Measurements from ENCODE around the gene CUL2. TPM values are rescaled to one million over a fixed set of nuclear protein-coding genes. Genes with fewer than 3 reads are reported as not detected.

CUL2 gene
- total RNA-seq, 2 experiments from 2014 or later, result 37.4 to 44.5 TPM

DNA sequence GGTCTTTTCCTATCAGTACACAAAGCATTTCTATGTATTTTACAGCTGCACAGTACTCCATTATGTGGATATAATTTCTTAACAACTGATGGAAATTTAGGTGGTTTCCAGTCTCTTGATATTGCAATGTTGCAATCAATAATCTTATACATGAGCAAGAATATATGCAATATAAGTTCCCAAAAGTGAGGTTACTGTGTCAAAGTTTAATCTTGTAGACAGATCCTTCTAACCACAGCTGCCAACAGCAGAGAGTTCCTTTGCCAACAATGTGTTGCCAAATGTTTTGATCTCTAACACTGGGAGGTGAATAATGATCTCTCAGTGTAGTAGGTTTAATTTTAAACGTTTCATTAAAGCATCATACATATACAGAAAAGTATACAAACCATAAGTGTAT lies 54.5 kb downstream of the CUL2 start:
- H3K36me3 Mint-ChIP-seq, result peaks cover 35% of the 10 kb centered on the region
- CTCF ChIA-PET, result interaction anchor here (1.9 kb wide), 1 partner anchor 9 kb away, joined by 4 read pairs; no protein-coding TSS in a partner anchor

DNA sequence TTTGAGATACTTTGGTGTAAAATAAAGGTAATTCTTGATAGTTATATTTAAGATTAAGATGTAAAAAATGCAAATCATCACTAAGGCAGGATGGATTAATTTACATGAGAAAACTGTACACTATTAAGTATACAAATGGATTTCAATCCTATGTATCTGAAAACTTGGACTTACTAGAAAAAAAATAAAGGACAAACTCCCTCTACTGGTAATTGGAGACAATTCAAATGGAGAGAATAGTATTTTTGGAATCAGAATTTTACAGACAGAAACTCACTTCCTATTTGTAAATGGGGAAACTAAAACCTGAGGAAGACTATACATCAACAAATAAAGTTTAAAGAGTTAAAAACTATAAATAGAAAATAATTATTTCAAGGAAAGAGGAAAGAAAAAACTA lies 62.6 kb downstream of the CUL2 start:
- Mint-ChIP-seq H3K27me3 (no peaks in the 10 kb centered on the region), H3K4me3 (no peak overlapping the region), H3K27ac (no peak overlapping the region), H3K4me1 (no peaks in the 10 kb centered on the region), H3K36me3 (peaks cover 22% of the 10 kb centered on the region), H3K9me3 (ENCODE audit: low read depth) (no peaks in the 10 kb centered on the region)
- ATAC-seq (no peak), DNase-seq (no peak)
- CTCF ChIA-PET, result interaction anchor here (3.7 kb wide), 1 partner anchor 32 kb away, joined by 24 read pairs; no protein-coding TSS in a partner anchor

More for the DNA sequence above, 54.5 kb downstream of the CUL2 start:
- no peak for DNase-seq
- peaks cover 10% of the 10 kb centered on the region for H3K4me1 Mint-ChIP-seq
- no peak for ATAC-seq
- no peak overlapping the region for H3K4me3 Mint-ChIP-seq
- no peaks in the 10 kb centered on the region for H3K9me3 Mint-ChIP-seq (ENCODE audit: low read depth)
- no peaks in the 10 kb centered on the region for H3K27me3 Mint-ChIP-seq
- H3K27ac Mint-ChIP-seq, result no peak overlapping the region

DNA sequence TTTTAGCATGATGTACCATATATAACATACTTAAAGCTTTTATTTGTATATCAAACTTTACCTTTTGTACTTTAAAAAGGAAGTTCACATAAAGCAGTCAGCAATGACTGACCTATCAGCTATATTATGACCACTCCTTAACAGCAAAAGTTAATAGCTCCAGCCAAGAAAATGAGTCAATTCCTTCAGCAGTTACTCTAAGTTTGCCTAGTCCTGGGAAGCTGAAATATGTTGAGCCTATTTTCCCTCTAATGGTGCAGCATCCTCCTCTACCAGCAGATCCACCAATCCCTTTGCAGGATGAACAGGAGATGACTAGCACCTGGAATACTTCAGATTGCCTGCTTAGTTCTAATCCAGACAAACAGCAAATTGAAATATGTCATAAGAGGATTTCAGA lies 64.2 kb downstream of the CUL2 start:
- Mint-ChIP-seq H3K4me1 (no peaks in the 10 kb centered on the region), H3K27ac (no peak overlapping the region), H3K36me3 (peaks cover 28% of the 10 kb centered on the region), H3K4me3 (no peak overlapping the region), H3K9me3 (ENCODE audit: low read depth) (no peaks in the 10 kb centered on the region), H3K27me3 (no peaks in the 10 kb centered on the region)
- CTCF ChIA-PET, result interaction anchor here (0.6 to 3.7 kb wide), 4 partner anchors 9 to 182 kb away, joined by 3 to 24 read pairs (median 4); no protein-coding TSS in a partner anchor
- DNase-seq (no peak), ATAC-seq (no peak)

DNA sequence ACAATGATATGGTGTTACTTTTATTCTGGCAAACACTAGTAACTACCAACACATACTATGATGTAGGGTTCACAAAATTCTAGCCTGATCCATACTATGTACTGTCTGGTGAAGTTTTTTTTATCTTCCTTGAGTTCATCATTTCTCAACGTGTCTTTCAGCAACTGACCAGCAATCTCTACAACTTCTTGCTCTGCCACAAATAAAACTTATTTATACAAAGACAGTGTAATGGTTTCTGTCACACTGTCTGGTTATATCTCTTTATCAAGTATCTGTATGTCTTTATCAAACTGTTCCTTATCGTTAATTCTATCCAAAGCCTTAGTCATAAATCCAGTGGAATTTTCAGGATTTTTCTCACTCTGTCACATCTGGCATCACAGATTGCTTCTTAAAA lies 69.7 kb downstream of the CUL2 start:
- no peak overlapping the region for H3K27ac Mint-ChIP-seq
- CTCF ChIA-PET, result no interaction called here
- peaks cover 16% of the 10 kb centered on the region for H3K4me1 Mint-ChIP-seq
- no peak overlapping the region for H3K4me3 Mint-ChIP-seq
- H3K27me3 Mint-ChIP-seq, result no peaks in the 10 kb centered on the region
- no peak for DNase-seq
- ATAC-seq, result no peak
- H3K36me3 Mint-ChIP-seq, result peaks cover 21% of the 10 kb centered on the region
- H3K9me3 Mint-ChIP-seq (ENCODE audit: low read depth), result no peaks in the 10 kb centered on the region

DNA sequence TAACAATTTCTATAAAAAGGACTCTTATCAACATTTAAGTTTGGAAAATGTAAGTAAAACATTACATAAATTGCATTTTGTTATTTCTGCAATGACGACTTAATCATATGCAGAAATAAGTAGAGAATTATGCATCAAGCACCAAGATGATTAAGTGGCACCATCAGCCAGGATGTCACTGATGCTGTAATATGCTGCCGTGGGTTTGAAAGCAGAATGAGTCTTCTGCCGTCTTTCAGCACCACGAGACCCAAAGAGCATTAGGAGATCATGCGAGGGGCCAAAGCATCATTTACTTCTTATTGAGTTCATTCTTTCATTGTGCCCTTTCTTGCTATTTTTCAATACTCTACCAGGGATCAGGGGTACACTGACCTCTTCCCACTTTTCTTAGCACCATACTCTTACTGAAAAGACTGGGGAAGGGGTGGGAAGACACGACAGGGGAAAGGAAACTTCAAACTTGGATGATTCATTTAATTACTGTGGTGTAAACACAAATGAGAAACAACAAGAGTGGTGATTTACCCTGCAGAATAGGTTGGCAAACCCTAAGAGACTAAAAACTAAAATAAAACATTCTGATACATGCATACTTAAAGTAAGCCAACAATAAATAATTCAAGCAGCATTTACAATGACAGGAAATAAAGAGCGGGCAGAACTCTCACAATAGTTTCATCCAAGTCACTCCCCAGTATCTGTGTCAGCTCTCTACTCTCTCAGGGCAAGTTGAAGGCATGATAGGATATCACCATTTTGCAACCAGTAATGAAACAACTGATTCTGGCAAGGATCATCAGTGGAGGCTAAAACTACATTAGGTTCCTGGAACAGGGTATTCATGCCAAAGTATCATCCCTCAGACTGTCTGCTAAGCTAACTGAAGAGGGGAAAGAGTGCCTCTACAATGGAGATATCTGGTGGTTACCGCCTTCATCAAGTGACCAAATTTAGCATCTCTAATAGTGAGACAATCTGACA lies 70.8 kb downstream of the CUL2 start:
- peaks cover 16% of the 10 kb centered on the region for H3K4me1 Mint-ChIP-seq

DNA sequence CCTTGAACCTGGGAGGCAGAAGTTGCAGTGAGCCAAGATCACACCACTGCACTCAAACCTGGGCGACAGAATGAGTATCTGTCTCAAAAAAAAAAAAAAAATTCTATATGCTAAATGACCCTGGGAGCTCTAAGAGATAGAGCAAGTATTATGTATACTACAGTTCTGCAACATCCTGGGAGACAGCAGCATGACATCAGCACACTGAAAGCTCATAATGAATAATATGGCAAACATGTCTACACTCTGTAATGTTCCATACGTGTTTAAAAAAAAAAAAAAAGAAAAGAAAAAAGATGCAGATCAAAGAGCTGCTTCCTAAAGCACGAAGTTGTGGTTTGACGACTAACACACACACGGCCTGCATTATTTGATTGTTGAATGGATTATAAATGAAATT lies 72.5 kb downstream of the CUL2 start:
- no peak overlapping the region for H3K4me3 Mint-ChIP-seq
- H3K27me3 Mint-ChIP-seq, result no peaks in the 10 kb centered on the region
- H3K4me1 Mint-ChIP-seq, result peaks cover 16% of the 10 kb centered on the region
- CTCF ChIA-PET, result interaction anchor here (2.0 kb wide), 1 partner anchor 23 kb away, joined by 9 read pairs; no protein-coding TSS in a partner anchor
- peak; percentile 65 for ATAC-seq
- DNase-seq, result no peak
- peaks cover 20% of the 10 kb centered on the region for H3K36me3 Mint-ChIP-seq
- no peaks in the 10 kb centered on the region for H3K9me3 Mint-ChIP-seq (ENCODE audit: low read depth)
- H3K27ac Mint-ChIP-seq, result no peak overlapping the region

More for the DNA sequence above, 70.8 kb downstream of the CUL2 start:
- peak overlapping the region; percentile 41 for H3K27ac Mint-ChIP-seq
- no peaks in the 10 kb centered on the region for H3K27me3 Mint-ChIP-seq
- no peak overlapping the region for H3K4me3 Mint-ChIP-seq
- DNase-seq (peak; percentile 45), ATAC-seq (peak; percentile 51)
- H3K36me3 Mint-ChIP-seq, result peaks cover 20% of the 10 kb centered on the region
- no peaks in the 10 kb centered on the region for H3K9me3 Mint-ChIP-seq (ENCODE audit: low read depth)
- CTCF ChIA-PET, result no interaction called here

DNA sequence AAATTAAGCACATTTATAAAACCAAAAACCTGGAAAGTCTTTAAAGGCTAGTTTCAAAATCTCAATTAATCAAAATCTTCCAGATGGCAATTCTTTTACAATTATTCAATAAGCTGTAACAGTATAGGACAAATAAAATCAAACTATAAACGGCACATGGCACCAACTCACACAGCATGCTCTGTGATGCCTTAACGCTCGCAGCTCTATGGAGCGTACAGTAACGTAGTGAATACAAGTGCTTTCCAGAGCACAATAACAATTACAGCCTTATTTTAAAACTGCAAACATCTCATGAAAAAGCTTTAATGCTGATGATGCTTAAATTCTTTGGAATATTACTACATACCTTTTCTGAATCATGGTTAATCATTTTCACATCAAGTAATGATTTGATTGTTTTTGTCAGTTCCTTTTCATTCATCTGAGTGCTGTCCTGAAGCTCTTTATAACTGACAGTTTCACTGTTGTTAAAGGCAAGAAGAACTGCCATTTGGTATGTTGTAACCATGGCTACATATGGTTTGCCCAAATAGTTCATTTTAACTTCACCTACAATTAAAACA lies 74.2 kb downstream of the CUL2 start:
- DNase-seq (no peak), ATAC-seq (no peak)
- Mint-ChIP-seq H3K36me3 (peaks cover 18% of the 10 kb centered on the region), H3K4me1 (peaks cover 16% of the 10 kb centered on the region), H3K4me3 (no peak overlapping the region), H3K27me3 (no peaks in the 10 kb centered on the region), H3K9me3 (ENCODE audit: low read depth) (no peaks in the 10 kb centered on the region), H3K27ac (no peak overlapping the region)
- CTCF ChIA-PET, result no interaction called here

DNA sequence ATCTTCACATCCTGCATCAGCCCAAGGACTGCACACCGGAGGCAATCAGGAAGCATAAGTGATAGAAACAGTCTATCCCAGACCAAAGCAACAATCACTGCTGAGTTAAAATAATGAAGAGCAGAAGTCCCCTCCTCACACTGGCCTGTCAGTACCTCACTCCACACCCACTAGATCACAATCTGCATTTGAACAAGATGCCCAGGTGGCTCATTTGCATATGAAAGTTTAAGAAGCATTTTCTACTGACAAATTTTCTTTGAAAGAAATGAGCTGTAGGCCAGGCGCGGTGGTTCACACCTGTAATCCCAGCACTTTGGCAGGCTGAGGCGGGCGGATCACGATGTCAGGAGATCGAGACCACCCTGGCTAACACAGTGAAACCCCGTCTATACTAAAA lies 77.4 kb downstream of the CUL2 start:
- Mint-ChIP-seq H3K4me1 (no peaks in the 10 kb centered on the region), H3K4me3 (no peak overlapping the region), H3K27ac (no peak overlapping the region), H3K9me3 (ENCODE audit: low read depth) (no peaks in the 10 kb centered on the region), H3K36me3 (peaks cover 21% of the 10 kb centered on the region), H3K27me3 (no peaks in the 10 kb centered on the region)
- CTCF ChIA-PET, result no interaction called here
- no peak for DNase-seq
- no peak for ATAC-seq

DNA sequence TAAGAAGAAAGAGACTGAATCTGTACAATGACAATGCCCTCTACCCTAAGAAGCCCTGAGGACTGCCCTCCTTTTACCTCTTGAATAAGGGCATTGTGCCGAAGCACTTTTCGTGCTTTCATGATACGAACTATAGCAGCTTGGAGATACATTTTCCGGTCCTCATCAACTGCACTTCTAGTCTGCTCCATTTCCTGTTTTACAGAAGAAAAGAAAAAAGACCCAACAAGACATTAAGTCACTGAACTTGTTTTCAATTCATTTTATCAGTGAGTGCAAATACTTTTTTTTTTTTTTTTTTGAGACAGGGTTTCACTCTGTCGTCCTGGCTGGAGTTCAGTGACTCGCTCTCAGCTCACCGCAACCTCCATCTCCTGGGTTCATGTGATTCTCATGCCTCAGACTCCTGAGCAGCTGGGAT lies 78.4 kb downstream of the CUL2 start:
- DNase-seq (no peak), ATAC-seq (no peak)
- H3K36me3 Mint-ChIP-seq, result peaks cover 19% of the 10 kb centered on the region
- CTCF ChIA-PET, result no interaction called here
- H3K4me1 Mint-ChIP-seq, result no peaks in the 10 kb centered on the region
- H3K9me3 Mint-ChIP-seq (ENCODE audit: low read depth), result no peaks in the 10 kb centered on the region
- no peaks in the 10 kb centered on the region for H3K27me3 Mint-ChIP-seq
- H3K27ac Mint-ChIP-seq, result no peak overlapping the region
- H3K4me3 Mint-ChIP-seq, result no peak overlapping the region

DNA sequence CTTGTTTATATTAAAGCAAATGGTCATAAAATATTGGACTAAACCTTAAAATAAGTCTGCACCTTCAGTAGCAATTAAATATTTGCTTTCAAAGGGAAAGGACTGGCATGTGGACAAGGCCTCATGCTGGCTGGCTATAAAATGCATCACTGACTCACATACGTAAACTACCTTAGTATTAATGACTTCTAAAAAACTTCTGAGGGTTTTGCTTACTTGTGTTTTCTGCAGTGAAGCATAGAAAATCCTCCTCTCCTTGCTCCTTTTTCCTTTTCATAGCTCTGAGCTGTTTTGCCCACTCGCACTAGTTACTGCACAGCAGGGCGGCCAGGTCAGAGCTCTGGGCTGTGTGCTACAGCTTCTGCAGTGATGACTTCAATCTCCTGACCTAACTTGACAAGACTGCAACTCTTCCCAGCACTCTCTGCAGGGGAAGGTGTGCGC lies 82.3 kb downstream of the CUL2 start:
- Mint-ChIP-seq H3K27me3 (no peaks in the 10 kb centered on the region), H3K4me1 (no peaks in the 10 kb centered on the region), H3K27ac (no peak overlapping the region), H3K36me3 (peaks cover 18% of the 10 kb centered on the region), H3K4me3 (no peak overlapping the region), H3K9me3 (ENCODE audit: low read depth) (no peaks in the 10 kb centered on the region)
- ATAC-seq (no peak), DNase-seq (no peak)
- CTCF ChIA-PET, result interaction anchor here (1.0 kb wide), 1 partner anchor 14 kb away, joined by 3 read pairs; no protein-coding TSS in a partner anchor

DNA sequence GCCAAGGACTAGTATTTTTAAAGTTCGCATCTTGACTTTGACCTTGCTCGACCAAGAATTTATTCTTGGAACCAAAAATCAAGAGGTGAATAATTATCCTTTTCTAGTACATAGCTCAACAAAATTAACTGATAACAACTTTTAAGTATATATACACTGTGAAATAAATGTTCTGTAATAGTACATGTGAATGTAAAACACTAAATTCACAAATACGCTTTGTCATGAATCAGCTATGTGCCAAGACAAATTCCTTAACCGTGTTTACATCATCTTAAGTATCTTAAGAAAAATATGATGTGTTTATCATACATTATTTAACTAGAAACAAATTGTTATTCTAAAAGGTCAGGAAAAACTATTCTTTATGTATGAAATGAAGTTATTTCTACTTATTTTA lies 83.3 kb downstream of the CUL2 start:
- DNase-seq (no peak), ATAC-seq (no peak)
- H3K4me1 Mint-ChIP-seq, result no peaks in the 10 kb centered on the region
- H3K27me3 Mint-ChIP-seq, result no peaks in the 10 kb centered on the region
- CTCF ChIA-PET, result interaction anchor here (1.4 kb wide), 1 partner anchor 12 kb away, joined by 4 read pairs; no protein-coding TSS in a partner anchor
- no peak overlapping the region for H3K4me3 Mint-ChIP-seq
- no peaks in the 10 kb centered on the region for H3K9me3 Mint-ChIP-seq (ENCODE audit: low read depth)
- H3K36me3 Mint-ChIP-seq, result peaks cover 11% of the 10 kb centered on the region
- H3K27ac Mint-ChIP-seq, result no peak overlapping the region

DNA sequence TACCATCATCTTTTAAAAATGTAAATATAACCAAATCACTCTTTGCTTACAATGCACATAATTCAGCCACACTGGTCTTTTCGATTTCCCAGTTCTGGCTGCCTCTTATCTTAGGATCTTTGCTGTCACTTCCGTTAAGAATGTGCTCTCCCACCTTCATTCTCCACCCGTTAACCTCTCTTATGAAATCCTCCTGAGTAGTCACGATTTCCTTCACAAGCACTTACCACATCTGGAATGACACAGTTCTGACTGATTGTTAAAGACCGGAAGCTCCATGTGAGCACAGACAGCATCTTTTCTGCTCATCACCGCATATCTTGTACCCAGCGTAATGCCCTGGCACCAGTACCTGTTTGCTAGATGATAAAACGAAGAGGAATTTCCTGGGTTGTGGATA lies 84.3 kb downstream of the CUL2 start:
- ATAC-seq, result no peak
- Mint-ChIP-seq H3K9me3 (ENCODE audit: low read depth) (no peaks in the 10 kb centered on the region), H3K27me3 (no peaks in the 10 kb centered on the region), H3K4me1 (no peaks in the 10 kb centered on the region), H3K36me3 (peaks cover 9% of the 10 kb centered on the region), H3K4me3 (no peak overlapping the region), H3K27ac (no peak overlapping the region)
- CTCF ChIA-PET, result interaction anchor here (1.4 kb wide), 1 partner anchor 11 kb away, joined by 4 read pairs; no protein-coding TSS in a partner anchor
- DNase-seq, result no peak

DNA sequence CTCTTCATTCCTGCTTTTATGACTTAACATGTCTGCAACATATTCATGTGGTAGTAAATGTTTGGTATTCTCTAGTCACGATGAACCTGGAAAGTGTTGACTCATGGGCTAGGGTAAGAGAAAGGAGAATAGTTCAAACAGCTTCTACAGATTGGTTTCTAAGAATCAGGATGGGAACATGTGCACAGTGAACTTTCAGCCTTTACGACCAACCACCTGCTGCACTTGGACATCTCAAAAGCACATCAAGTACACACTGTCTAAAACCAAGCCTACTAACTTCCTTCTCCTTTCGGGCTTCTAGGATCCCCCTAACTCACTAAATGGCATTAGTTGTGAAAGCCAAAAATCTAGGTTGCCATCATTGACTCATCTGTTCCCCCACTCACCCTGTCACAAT lies 85.5 kb downstream of the CUL2 start:
- H3K27ac Mint-ChIP-seq, result no peak overlapping the region
- H3K4me1 Mint-ChIP-seq, result no peaks in the 10 kb centered on the region
- CTCF ChIA-PET, result no interaction called here
- H3K4me3 Mint-ChIP-seq, result no peak overlapping the region
- H3K9me3 Mint-ChIP-seq (ENCODE audit: low read depth), result no peaks in the 10 kb centered on the region
- no peak for DNase-seq
- no peaks in the 10 kb centered on the region for H3K27me3 Mint-ChIP-seq
- H3K36me3 Mint-ChIP-seq, result peaks cover 2% of the 10 kb centered on the region
- no peak for ATAC-seq

Data from activated CD8-positive, alpha-beta memory T cell treated with anti-CD3 and anti-CD28 coated beads, Interleukin-2, amount 10 ng/mL, durations not matched to agents 7 days and 5 days (primary cell).